ENCODE data around the gene PTRH1.

Gene PTRH1

DNA sequence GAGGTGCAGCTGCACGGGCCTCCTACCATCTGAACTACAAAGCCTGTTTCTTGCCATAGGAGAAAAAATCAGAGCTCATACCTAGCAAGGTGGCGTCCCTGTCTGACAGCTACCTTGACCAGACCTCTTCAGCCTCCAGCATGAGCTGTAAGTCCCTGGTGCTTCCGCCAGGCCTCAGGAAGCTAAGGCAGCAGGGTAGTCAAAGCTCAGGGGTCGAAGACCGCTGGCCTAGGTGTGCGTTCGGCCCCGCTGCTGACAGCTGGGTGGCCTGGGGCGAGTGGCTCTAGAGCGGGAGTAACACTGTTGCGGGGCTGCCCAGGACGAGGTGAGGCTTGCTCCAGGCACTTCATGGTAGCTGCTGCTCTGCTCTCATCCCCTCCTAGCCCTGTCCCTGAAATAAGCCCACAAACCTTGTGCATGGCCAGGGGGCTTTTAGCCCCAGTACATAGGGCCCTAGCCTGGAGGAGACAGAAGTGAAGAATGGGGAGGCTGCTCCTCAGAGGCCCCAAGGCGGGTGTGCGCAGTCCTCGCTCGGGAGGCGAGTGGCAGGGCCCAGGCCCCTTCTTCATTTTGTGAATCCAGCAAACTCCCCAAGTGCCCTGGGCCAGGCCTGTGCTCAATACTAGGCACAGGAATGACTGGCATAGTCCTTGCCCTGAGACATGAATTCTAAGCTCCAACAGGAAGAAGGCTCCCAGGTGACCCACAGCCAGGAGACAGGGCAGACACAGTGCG, 14.2 kb upstream of the PTRH1 start:
- Histone ChIP-seq H3K36me3 (ENCODE audit: insufficient read depth, low read length) (no peaks in the 10 kb centered on the region), H3K9me3 (ENCODE audit: insufficient read depth, low read depth, low read length) (no peaks in the 10 kb centered on the region), H4K20me1 (ENCODE audit: insufficient read depth, low read length, poor library complexity, severe bottlenecking) (peaks cover 5% of the 10 kb centered on the region), H3K27me3 (ENCODE audit: insufficient read depth, low read length, poor library complexity, severe bottlenecking) (no peaks in the 10 kb centered on the region), H3K9ac (ENCODE audit: low read depth, low read length, poor library complexity, severe bottlenecking) (no peak overlapping the region), H3F3A (ENCODE audit: low read depth) (no peaks in the 10 kb centered on the region), H3K4me2 (ENCODE audit: low read depth, low read length, poor library complexity, severe bottlenecking) (no peak overlapping the region), H3K4me1 (ENCODE audit: insufficient read depth, low read length, poor library complexity, severe bottlenecking) (peaks cover 10% of the 10 kb centered on the region), H3K79me2 (ENCODE audit: insufficient read depth, low read length) (peaks cover 9% of the 10 kb centered on the region), H3K9me2 (replicated peaks; ENCODE audit: low read depth, low read length) (no peaks in the 10 kb centered on the region), H2AFZ (ENCODE audit: low read length) (no peak overlapping the region), H3K4me3 (ENCODE audit: low read length, poor library complexity, severe bottlenecking) (no peak overlapping the region)
- TF ChIP-seq, protein P1, sequence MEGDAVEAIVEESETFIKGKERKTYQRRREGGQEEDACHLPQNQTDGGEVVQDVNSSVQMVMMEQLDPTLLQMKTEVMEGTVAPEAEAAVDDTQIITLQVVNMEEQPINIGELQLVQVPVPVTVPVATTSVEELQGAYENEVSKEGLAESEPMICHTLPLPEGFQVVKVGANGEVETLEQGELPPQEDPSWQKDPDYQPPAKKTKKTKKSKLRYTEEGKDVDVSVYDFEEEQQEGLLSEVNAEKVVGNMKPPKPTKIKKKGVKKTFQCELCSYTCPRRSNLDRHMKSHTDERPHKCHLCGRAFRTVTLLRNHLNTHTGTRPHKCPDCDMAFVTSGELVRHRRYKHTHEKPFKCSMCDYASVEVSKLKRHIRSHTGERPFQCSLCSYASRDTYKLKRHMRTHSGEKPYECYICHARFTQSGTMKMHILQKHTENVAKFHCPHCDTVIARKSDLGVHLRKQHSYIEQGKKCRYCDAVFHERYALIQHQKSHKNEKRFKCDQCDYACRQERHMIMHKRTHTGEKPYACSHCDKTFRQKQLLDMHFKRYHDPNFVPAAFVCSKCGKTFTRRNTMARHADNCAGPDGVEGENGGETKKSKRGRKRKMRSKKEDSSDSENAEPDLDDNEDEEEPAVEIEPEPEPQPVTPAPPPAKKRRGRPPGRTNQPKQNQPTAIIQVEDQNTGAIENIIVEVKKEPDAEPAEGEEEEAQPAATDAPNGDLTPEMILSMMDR (conservative IDR thresholded peaks at IDR 0.05; ENCODE audit: low read length) = no peak
- TF ChIP-seq EZH2phosphoT487 (IDR thresholded peaks at IDR 0.05; ENCODE audit: borderline replicate concordance) = no peak

DNA sequence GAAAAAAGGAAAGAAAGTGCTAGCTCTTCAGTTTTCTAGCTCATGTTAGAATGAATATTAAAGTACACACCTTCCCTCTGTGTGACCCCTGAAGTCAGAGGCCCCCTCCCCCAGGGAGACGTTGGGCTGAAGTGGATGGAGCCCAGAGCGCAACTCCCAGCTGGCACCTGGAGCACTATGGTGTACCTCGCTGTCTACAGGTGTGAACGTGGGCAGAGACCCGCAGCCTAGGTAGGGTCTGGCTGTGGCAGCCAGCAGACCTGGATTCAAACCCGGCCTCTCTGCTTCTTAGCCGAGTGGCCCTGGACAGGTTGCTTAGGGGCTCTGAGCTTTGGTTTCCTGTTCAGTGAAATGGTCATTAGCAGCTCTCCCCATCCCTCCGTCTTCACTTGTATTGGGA, 13.3 kb upstream of the PTRH1 start:
- H3K4me1 ChIP-seq (ENCODE audit: insufficient read depth, low read length, poor library complexity, severe bottlenecking) = peaks cover 4% of the 10 kb centered on the region
- no peaks in the 10 kb centered on the region for H3K36me3 ChIP-seq (ENCODE audit: insufficient read depth, low read length)
- no peaks in the 10 kb centered on the region for H3K27me3 ChIP-seq (ENCODE audit: insufficient read depth, low read length, poor library complexity, severe bottlenecking)
- no peak overlapping the region for H2AFZ ChIP-seq (ENCODE audit: low read length)
- no peak overlapping the region for H3K4me3 ChIP-seq (ENCODE audit: low read length, poor library complexity, severe bottlenecking)
- no peaks in the 10 kb centered on the region for H3F3A ChIP-seq (ENCODE audit: low read depth)
- no peak overlapping the region for H3K4me2 ChIP-seq (ENCODE audit: low read depth, low read length, poor library complexity, severe bottlenecking)
- peaks cover under 1% of the 10 kb centered on the region for H4K20me1 ChIP-seq (ENCODE audit: insufficient read depth, low read length, poor library complexity, severe bottlenecking)
- no peaks in the 10 kb centered on the region for H3K9me2 ChIP-seq (replicated peaks; ENCODE audit: low read depth, low read length)
- no peaks in the 10 kb centered on the region for H3K9me3 ChIP-seq (ENCODE audit: insufficient read depth, low read depth, low read length)
- no peak for TF ChIP-seq EZH2phosphoT487 (IDR thresholded peaks at IDR 0.05; ENCODE audit: borderline replicate concordance)
- TF ChIP-seq, protein P1 (conservative IDR thresholded peaks at IDR 0.05; ENCODE audit: low read length) = no peak
- H3K9ac ChIP-seq (ENCODE audit: low read depth, low read length, poor library complexity, severe bottlenecking) = no peak overlapping the region
- H3K79me2 ChIP-seq (ENCODE audit: insufficient read depth, low read length) = peaks cover 3% of the 10 kb centered on the region; the same call in 1 of the 2 replicates

GRCh38 chr9:127726871-127727270, 11.4 kb upstream of the PTRH1 start:
- Histone ChIP-seq H3K4me1 (ENCODE audit: insufficient read depth, low read length, poor library complexity, severe bottlenecking) (no peaks in the 10 kb centered on the region), H3K4me3 (ENCODE audit: low read length, poor library complexity, severe bottlenecking) (no peak overlapping the region), H3K9me3 (ENCODE audit: insufficient read depth, low read depth, low read length) (no peaks in the 10 kb centered on the region), H2AFZ (ENCODE audit: low read length) (no peak overlapping the region), H3K9ac (ENCODE audit: low read depth, low read length, poor library complexity, severe bottlenecking) (no peak overlapping the region), H3K36me3 (ENCODE audit: insufficient read depth, low read length) (no peaks in the 10 kb centered on the region), H3K27me3 (ENCODE audit: insufficient read depth, low read length, poor library complexity, severe bottlenecking) (no peaks in the 10 kb centered on the region), H4K20me1 (ENCODE audit: insufficient read depth, low read length, poor library complexity, severe bottlenecking) (no peaks in the 10 kb centered on the region), H3K9me2 (replicated peaks; ENCODE audit: low read depth, low read length) (no peaks in the 10 kb centered on the region), H3K79me2 (ENCODE audit: insufficient read depth, low read length) (no peaks in the 10 kb centered on the region), H3F3A (ENCODE audit: low read depth) (no peaks in the 10 kb centered on the region), H3K4me2 (ENCODE audit: low read depth, low read length, poor library complexity, severe bottlenecking) (no peak overlapping the region)
- TF ChIP-seq, protein P1 (conservative IDR thresholded peaks at IDR 0.05; ENCODE audit: low read length) = no peak
- no peak for TF ChIP-seq EZH2phosphoT487 (IDR thresholded peaks at IDR 0.05; ENCODE audit: borderline replicate concordance)

Data from Loucy (cell line).